ENCODE data around the gene HSPB7. TPM values are rescaled to one million over a fixed set of nuclear protein-coding genes. Genes with fewer than 3 reads are reported as not detected.

Gene HSPB7
- 2.6 TPM for polyA plus RNA-seq (2012; ENCODE audit: insufficient read length, low read depth)

- TF ChIP-seq TAF1 (IDR thresholded peaks at IDR 0.05; ENCODE audit: borderline replicate concordance, insufficient read depth, low read length): no peak
- TF ChIP-seq, protein P1, sequence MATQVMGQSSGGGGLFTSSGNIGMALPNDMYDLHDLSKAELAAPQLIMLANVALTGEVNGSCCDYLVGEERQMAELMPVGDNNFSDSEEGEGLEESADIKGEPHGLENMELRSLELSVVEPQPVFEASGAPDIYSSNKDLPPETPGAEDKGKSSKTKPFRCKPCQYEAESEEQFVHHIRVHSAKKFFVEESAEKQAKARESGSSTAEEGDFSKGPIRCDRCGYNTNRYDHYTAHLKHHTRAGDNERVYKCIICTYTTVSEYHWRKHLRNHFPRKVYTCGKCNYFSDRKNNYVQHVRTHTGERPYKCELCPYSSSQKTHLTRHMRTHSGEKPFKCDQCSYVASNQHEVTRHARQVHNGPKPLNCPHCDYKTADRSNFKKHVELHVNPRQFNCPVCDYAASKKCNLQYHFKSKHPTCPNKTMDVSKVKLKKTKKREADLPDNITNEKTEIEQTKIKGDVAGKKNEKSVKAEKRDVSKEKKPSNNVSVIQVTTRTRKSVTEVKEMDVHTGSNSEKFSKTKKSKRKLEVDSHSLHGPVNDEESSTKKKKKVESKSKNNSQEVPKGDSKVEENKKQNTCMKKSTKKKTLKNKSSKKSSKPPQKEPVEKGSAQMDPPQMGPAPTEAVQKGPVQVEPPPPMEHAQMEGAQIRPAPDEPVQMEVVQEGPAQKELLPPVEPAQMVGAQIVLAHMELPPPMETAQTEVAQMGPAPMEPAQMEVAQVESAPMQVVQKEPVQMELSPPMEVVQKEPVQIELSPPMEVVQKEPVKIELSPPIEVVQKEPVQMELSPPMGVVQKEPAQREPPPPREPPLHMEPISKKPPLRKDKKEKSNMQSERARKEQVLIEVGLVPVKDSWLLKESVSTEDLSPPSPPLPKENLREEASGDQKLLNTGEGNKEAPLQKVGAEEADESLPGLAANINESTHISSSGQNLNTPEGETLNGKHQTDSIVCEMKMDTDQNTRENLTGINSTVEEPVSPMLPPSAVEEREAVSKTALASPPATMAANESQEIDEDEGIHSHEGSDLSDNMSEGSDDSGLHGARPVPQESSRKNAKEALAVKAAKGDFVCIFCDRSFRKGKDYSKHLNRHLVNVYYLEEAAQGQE (IDR thresholded peaks at IDR 0.05; ENCODE audit: insufficient read depth in 1 of 2, low read depth in 2 of 2, low read length in 2 of 2): no peak
- TF ChIP-seq POLR2AphosphoS5 (IDR thresholded peaks at IDR 0.05; ENCODE audit: low read depth, low read length): no peak
- TF ChIP-seq FOXP2 (optimal IDR thresholded peaks at IDR 0.05; ENCODE audit: borderline replicate concordance, extremely low read depth, extremely low read length, insufficient read depth): no peak
- TF ChIP-seq SIN3A (IDR thresholded peaks at IDR 0.05; ENCODE audit: borderline replicate concordance, insufficient read depth, low read length): no peak
Measured at GRCh38 chr1:16017461-16018303, at the start of gene HSPB7. TSS of gene HSPB7 (minus strand) at chr1:16018043. CDS start at chr1:16017963, 80 bp downstream.

- TF ChIP-seq POLR2AphosphoS5 (IDR thresholded peaks at IDR 0.05; ENCODE audit: low read depth, low read length) (no peak), SIN3A (IDR thresholded peaks at IDR 0.05; ENCODE audit: borderline replicate concordance, insufficient read depth, low read length) (no peak), TAF1 (IDR thresholded peaks at IDR 0.05; ENCODE audit: borderline replicate concordance, insufficient read depth, low read length) (no peak), FOXP2 (optimal IDR thresholded peaks at IDR 0.05; ENCODE audit: borderline replicate concordance, extremely low read depth, extremely low read length, insufficient read depth) (no peak)
- TF ChIP-seq, protein P1 (IDR thresholded peaks at IDR 0.05; ENCODE audit: insufficient read depth in 1 of 2, low read depth in 2 of 2, low read length in 2 of 2): no peak
Measured at GRCh38 chr1:16067127-16067768, 49.4 kb upstream of the HSPB7 start.

GRCh38 chr1:16066245-16066644 is 48.4 kb upstream of the HSPB7 start:
- no peak for TF ChIP-seq SIN3A (IDR thresholded peaks at IDR 0.05; ENCODE audit: borderline replicate concordance, insufficient read depth, low read length)
- TF ChIP-seq, protein P1 (IDR thresholded peaks at IDR 0.05; ENCODE audit: insufficient read depth in 1 of 2, low read depth in 2 of 2, low read length in 2 of 2): no peak
- no peak for TF ChIP-seq POLR2AphosphoS5 (IDR thresholded peaks at IDR 0.05; ENCODE audit: low read depth, low read length)
- no peak for TF ChIP-seq FOXP2 (optimal IDR thresholded peaks at IDR 0.05; ENCODE audit: borderline replicate concordance, extremely low read depth, extremely low read length, insufficient read depth)
- TF ChIP-seq TAF1 (IDR thresholded peaks at IDR 0.05; ENCODE audit: borderline replicate concordance, insufficient read depth, low read length): no peak

DNA sequence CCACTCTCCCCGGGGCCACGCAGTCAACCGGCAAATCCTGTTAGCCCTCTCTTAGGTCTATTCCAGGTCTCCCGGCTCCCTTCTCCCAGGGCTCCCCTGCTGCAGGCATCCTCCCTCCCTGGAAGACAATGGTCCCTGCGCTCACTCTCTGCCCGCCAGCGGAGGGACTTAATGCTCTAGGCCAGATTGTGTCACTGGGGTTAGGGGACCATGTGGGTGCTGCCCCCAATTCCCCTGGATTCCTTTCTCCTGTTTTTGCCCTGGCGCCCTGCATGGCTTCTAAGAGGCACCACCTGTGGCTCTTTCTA is 47.4 kb upstream of the HSPB7 start:
- TF ChIP-seq FOXP2 (optimal IDR thresholded peaks at IDR 0.05; ENCODE audit: borderline replicate concordance, extremely low read depth, extremely low read length, insufficient read depth): no peak
- no peak for TF ChIP-seq SIN3A (IDR thresholded peaks at IDR 0.05; ENCODE audit: borderline replicate concordance, insufficient read depth, low read length)
- TF ChIP-seq TAF1 (IDR thresholded peaks at IDR 0.05; ENCODE audit: borderline replicate concordance, insufficient read depth, low read length): no peak
- TF ChIP-seq POLR2AphosphoS5 (IDR thresholded peaks at IDR 0.05; ENCODE audit: low read depth, low read length): no peak
- TF ChIP-seq, protein P1 (IDR thresholded peaks at IDR 0.05; ENCODE audit: insufficient read depth in 1 of 2, low read depth in 2 of 2, low read length in 2 of 2): no peak

All from PFSK-1 (cell line).